HCT116 (cell line): ENCODE measurements around the gene TARBP1. TPM values are rescaled to one million over a fixed set of nuclear protein-coding genes. Genes with fewer than 3 reads are reported as not detected.
"Not testable (repeated sequence)": the region's sequence is repeated elsewhere in the genome, so short reads cannot be mapped to it uniquely, and the experiment has no call there.

Source experiments
- ATAC-seq: fragments of 200-7000 bp; cut with Tn5 transposase; 2 replicates; pipeline ENCODE4 v1.9.1; 2020; ENCODE audit warnings: mild to moderate bottlenecking, moderate library complexity
- BruUV-seq: library from RNA; stranded (reverse); fragments of 400-500 nt; replicated peaks from 2 replicates; lab custom pipeline; 2021; lab: Mats Ljungman, UMichigan
- CTCF ChIA-PET: fragments of 300-600 bp; sonication (Branson Sonifier 250); formaldehyde crosslinking; loops from one replicate; lab custom pipeline; 2021; ENCODE audit warnings: antibody characterized with exemption; lab: Charles Lee
- POLR2A ChIA-PET: fragments of 300-600, 350-600 bp; sonication (Branson Sonifier 250); formaldehyde crosslinking; loops from one replicate; lab custom pipeline; 2021; ENCODE audit warnings: antibody characterized with exemption; lab: Charles Lee
- RAD21 ChIA-PET, 2 experiments: fragments of 300-600 bp; sonication (Branson Sonifier 250); formaldehyde crosslinking; loops; one replicate each; lab custom pipeline; 2023; ENCODE audit warnings: low total read pairs in 2 of 2; ENCODE audit not compliant: uncharacterized antibody in 2 of 2, unreplicated experiment in 2 of 2, low non-redundant PET in 1 of 2; lab: Charles Lee
- DNase-seq: peaks from one replicate; pipeline ENCODE4 v3.0.0-alpha.2; 2010; ENCODE audit warnings: low read depth, low spot score
- H2AFZ ChIP-seq: fragments of 200-600 bp; shearing (Covaris generic), sonication (generic); 2 replicates; pipeline ENCODE4 v1.6.1; 2017; ENCODE audit warnings: low read depth, mixed run types, mixed read lengths, antibody characterized with exemption, low read length; ENCODE audit not compliant: poor library complexity, severe bottlenecking
- H3K27ac ChIP-seq: 2 replicates; pipeline ENCODE4 v1.5.1; 2012; ENCODE audit warnings: low read depth, low read length
- H3K27me3 ChIP-seq: fragments of 200-600 bp; sonication (generic); 2 replicates; pipeline ENCODE4 v1.6.1; 2016; ENCODE audit warnings: mixed run types, low read length, mixed read lengths; ENCODE audit not compliant: insufficient read depth
- H3K36me3 ChIP-seq, 2 experiments: fragments of 200-500 bp in 1 of 2; fragments of 200-600 bp in 1 of 2; sonication (Bioruptor generic) in 1 of 2; sonication (generic) in 1 of 2; 2 replicates each; pipeline versions ENCODE4 v1.5.1 to v1.6.1; 2014 to 2016; ENCODE audit warnings: low read length in 2 of 2, inconsistent platforms in 1 of 2, mixed read lengths in 1 of 2, mixed run types in 1 of 2; ENCODE audit not compliant: insufficient read depth in 2 of 2, control insufficient read depth in 1 of 2
- H3K4me1 ChIP-seq, 2 experiments: fragments of 200-600 bp in 1 of 2; sonication (generic) in 1 of 2; 2 replicates each; pipeline versions ENCODE4 v1.5.1 to v1.6.1; 2012 to 2017; ENCODE audit warnings: low read length in 2 of 2, inconsistent platforms in 1 of 2, mild to moderate bottlenecking in 1 of 2, mixed read lengths in 1 of 2, mixed run types in 1 of 2, moderate library complexity in 1 of 2; ENCODE audit not compliant: insufficient read depth in 2 of 2, control insufficient read depth in 1 of 2
- H3K4me2 ChIP-seq: fragments of 200-600 bp; sonication (generic); 2 replicates; pipeline ENCODE4 v1.6.1; 2017; ENCODE audit warnings: mixed run types, low read length, mixed read lengths
- H3K4me3 ChIP-seq, 2 experiments: fragments of 200-600 bp in 1 of 2; sonication (generic) in 1 of 2; replicated peaks in 1 of 2; 2 replicates each; pipeline ENCODE4 v1.5.1; 2011 to 2016; ENCODE audit warnings: low read length in 2 of 2, control low read depth in 1 of 2, low read depth in 1 of 2, mild to moderate bottlenecking in 1 of 2, mixed read lengths in 1 of 2, mixed run types in 1 of 2
- H3K79me2 ChIP-seq: fragments of 200-600 bp; sonication (generic); 2 replicates; pipeline ENCODE4 v1.6.1; 2017; ENCODE audit warnings: mild to moderate bottlenecking, mixed run types, low read length, moderate library complexity, mixed read lengths; ENCODE audit not compliant: insufficient read depth
- H3K9ac ChIP-seq: fragments of 200-600 bp; sonication (generic); 2 replicates; pipeline ENCODE4 v1.6.1; 2016; ENCODE audit warnings: low read length, mixed read lengths
- H3K9me2 ChIP-seq: fragments of 200-600 bp; sonication (generic), shearing (Covaris generic); 2 replicates; pipeline ENCODE4 v1.6.1; 2017; ENCODE audit warnings: mixed run types, mild to moderate bottlenecking, moderate library complexity; ENCODE audit not compliant: insufficient read depth
- H3K9me3 ChIP-seq, 2 experiments: fragments of 200-500 bp in 1 of 2; fragments of 200-600 bp in 1 of 2; sonication (Bioruptor generic) in 1 of 2; sonication (generic) in 1 of 2; 2 replicates each; pipeline ENCODE4 v1.6.1; 2014 to 2017; ENCODE audit warnings: low read length in 2 of 2, mixed read lengths in 2 of 2, inconsistent platforms in 1 of 2, low read depth in 1 of 2, mild to moderate bottlenecking in 1 of 2, mixed run types in 1 of 2, moderate library complexity in 1 of 2; ENCODE audit not compliant: control insufficient read depth in 1 of 2, insufficient read depth in 1 of 2
- H4K20me1 ChIP-seq: fragments of 200-600 bp; sonication (generic), shearing (Covaris generic); 2 replicates; pipeline ENCODE4 v1.6.1; 2017; ENCODE audit warnings: mixed run types, mild to moderate bottlenecking, moderate library complexity; ENCODE audit not compliant: insufficient read depth
- CBX3 ChIP-seq: IDR thresholded peaks from 2 replicates; pipeline ENCODE4 v1.6.1; 2012; ENCODE audit warnings: low read depth
- ELF1 ChIP-seq: IDR thresholded peaks from 2 replicates; pipeline ENCODE4 v1.6.1; 2012; ENCODE audit warnings: low read depth, borderline replicate concordance
- JUND ChIP-seq: IDR thresholded peaks from 2 replicates; pipeline ENCODE4 v1.6.1; 2012
- MAX ChIP-seq: IDR thresholded peaks from 2 replicates; pipeline ENCODE4 v1.6.1; 2012
- POLR2AphosphoS5 ChIP-seq: IDR thresholded peaks from 2 replicates; pipeline ENCODE4 v1.6.1; 2011; ENCODE audit warnings: mild to moderate bottlenecking, low read depth, low read length, moderate library complexity
- YY1 ChIP-seq: IDR thresholded peaks from 2 replicates; pipeline ENCODE4 v1.6.1; 2011; ENCODE audit warnings: low read length, low read depth, moderate library complexity, mild to moderate bottlenecking; ENCODE audit not compliant: insufficient replicate concordance; ENCODE audit errors: extremely low read depth
- ZFX ChIP-seq: fragments of 450-650 bp; IDR thresholded peaks from 2 replicates; pipeline ENCODE4 v1.6.1; 2017
- intact Hi-C: fragments of 100-400 bp; cut with micrococcal nuclease; formaldehyde crosslinking; loops from 2 replicates; pipeline ENCODE4 v1.10.0; 2022
- total RNA-seq: library from RNA; stranded (reverse); gene quantifications from one replicate; pipeline ENCODE4 v1.2.1, GENCODE V29; 2021; ENCODE audit not compliant: unreplicated experiment

Gene TARBP1
- total RNA-seq, 1 experiment from 2014 or later, result 17.2 TPM

- not testable (repeated sequence) for BruUV-seq
These were observed 122.2 kb downstream of the TARBP1 start for GRCh38 chr1:234356615-234357269.

GRCh38 chr1:234355782-234356510, 123.0 kb downstream of the TARBP1 start:
- no peak; the same call in 1 of the 2 replicates for ATAC-seq
- H3K4me3 ChIP-seq, result peak overlapping the region; percentile 52 to 61
- H3K36me3 ChIP-seq, result no peaks in the 10 kb centered on the region

More at GRCh38 chr1:234356615-234357269, 122.2 kb downstream of the TARBP1 start:
- H3K36me3 ChIP-seq, H4K20me1 ChIP-seq, H2AFZ ChIP-seq, H3K79me2 ChIP-seq, H3K4me1 ChIP-seq, H3K27ac ChIP-seq, RAD21 ChIA-PET, intact Hi-C loops, H3K9me3 ChIP-seq, H3K27me3 ChIP-seq, H3K9me2 ChIP-seq: not testable (repeated sequence)
- DNase-seq, result peak; percentile 23
- Histone ChIP-seq H3K4me3 (peak overlapping the region; percentile 52 to 61), H3K4me2 (peak overlapping the region; percentile 68), H3K9ac (peak overlapping the region; percentile 52)
- POLR2A ChIA-PET, result interaction anchor here (1.5 kb wide), 1 partner anchor 16 kb away, joined by 4 read pairs; the partner anchor contains the start of gene COA6
- peak; percentile 93 for ATAC-seq
- CTCF ChIA-PET, result interaction anchor here (1.2 kb wide), 1 partner anchor 28 kb away, joined by 4 read pairs; no protein-coding TSS in a partner anchor
- 0 out of 2 replicates have a peak, but pooled peaks have one; percentile 17 for TF ChIP-seq ZFX
- TF ChIP-seq POLR2AphosphoS5, result peak; percentile 75
- peak; percentile 65 for TF ChIP-seq ELF1
- peak; percentile 40 for TF ChIP-seq MAX
- TF ChIP-seq YY1, result peak; percentile 42

More at GRCh38 chr1:234355782-234356510, 123.0 kb downstream of the TARBP1 start:
- TF ChIP-seq MAX, result peak; percentile 9; the same call in 1 of the 2 replicates
- no peak for TF ChIP-seq JUND
- no peak for TF ChIP-seq CBX3
- TF ChIP-seq, all 23 proteins: peak for 1
- TSS peak; percentile 91 for BruUV-seq
- no peaks in the 10 kb centered on the region for H3K79me2 ChIP-seq
- intact Hi-C loops, result no loop called here
- H3K4me2 ChIP-seq, result peak overlapping the region; percentile 68
- H3K27me3 ChIP-seq, result no peaks in the 10 kb centered on the region
- POLR2A ChIA-PET, result interaction anchor here (1.5 kb wide), 1 partner anchor 17 kb away, joined by 4 read pairs; the partner anchor contains the start of gene COA6
- H4K20me1 ChIP-seq, result no peaks in the 10 kb centered on the region
- no peaks in the 10 kb centered on the region for H3K9me2 ChIP-seq
- RAD21 ChIA-PET, result no interaction called here
- H3K9ac ChIP-seq, result peak overlapping the region; percentile 52
- DNase-seq, result no peak
- no peaks in the 10 kb centered on the region for H3K4me1 ChIP-seq
- H2AFZ ChIP-seq, result no peak overlapping the region
- H3K27ac ChIP-seq, result no peak overlapping the region
- CTCF ChIA-PET, result interaction anchor here (1.2 kb wide), 1 partner anchor 27 kb away, joined by 4 read pairs; no protein-coding TSS in a partner anchor
- H3K9me3 ChIP-seq, result no peaks in the 10 kb centered on the region
